Astrocyte of the spinal cord (primary cell): ENCODE data around the gene ST8SIA3.

Experiments
- DNase-seq: peaks from one replicate; pipeline ENCODE4 v3.0.0; 2011; ENCODE audit warnings: low read depth, low spot score
- H3K4me3 ChIP-seq: 2 replicates; pipeline ENCODE4 v1.5.1; 2011; ENCODE audit warnings: low read depth, mild to moderate bottlenecking, low read length, moderate library complexity
- in situ Hi-C: cut with HindIII; loops from 2 replicates; pipeline ENCODE4 v1.10.0; 2017; ENCODE audit warnings: low sequenced_read_pairs
- TF ChIP-seq, protein P1 (sequence below): IDR thresholded peaks from 2 replicates; pipeline ENCODE4 v1.5.1; 2012; ENCODE audit warnings: low read depth, mild to moderate bottlenecking, low read length, inconsistent platforms

The ST8SIA3 gene

DNA sequence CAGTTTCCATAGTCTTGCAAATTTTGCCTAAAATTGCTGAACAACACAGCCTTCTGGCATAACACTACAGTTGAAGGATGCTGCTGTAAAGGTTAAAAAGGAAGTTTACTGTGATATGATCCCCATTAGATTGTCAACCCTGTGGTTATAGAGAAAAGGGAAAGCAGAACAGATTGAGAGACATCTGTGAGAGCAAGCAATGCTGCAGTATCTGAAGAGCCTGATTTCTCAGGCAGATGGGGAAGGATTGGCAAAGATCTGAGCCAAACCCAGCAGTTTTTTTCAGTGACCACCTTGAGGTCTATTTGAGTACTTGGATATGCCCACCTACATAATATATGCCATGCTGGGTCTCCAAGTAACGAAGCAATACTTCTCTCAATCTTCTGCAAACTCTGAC is 8.5 kb upstream of the ST8SIA3 start:
- no peak for DNase-seq
- H3K4me3 ChIP-seq: no peak overlapping the region
- in situ Hi-C loops: no loop called here
- TF ChIP-seq, protein P1, sequence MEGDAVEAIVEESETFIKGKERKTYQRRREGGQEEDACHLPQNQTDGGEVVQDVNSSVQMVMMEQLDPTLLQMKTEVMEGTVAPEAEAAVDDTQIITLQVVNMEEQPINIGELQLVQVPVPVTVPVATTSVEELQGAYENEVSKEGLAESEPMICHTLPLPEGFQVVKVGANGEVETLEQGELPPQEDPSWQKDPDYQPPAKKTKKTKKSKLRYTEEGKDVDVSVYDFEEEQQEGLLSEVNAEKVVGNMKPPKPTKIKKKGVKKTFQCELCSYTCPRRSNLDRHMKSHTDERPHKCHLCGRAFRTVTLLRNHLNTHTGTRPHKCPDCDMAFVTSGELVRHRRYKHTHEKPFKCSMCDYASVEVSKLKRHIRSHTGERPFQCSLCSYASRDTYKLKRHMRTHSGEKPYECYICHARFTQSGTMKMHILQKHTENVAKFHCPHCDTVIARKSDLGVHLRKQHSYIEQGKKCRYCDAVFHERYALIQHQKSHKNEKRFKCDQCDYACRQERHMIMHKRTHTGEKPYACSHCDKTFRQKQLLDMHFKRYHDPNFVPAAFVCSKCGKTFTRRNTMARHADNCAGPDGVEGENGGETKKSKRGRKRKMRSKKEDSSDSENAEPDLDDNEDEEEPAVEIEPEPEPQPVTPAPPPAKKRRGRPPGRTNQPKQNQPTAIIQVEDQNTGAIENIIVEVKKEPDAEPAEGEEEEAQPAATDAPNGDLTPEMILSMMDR: no peak

DNA sequence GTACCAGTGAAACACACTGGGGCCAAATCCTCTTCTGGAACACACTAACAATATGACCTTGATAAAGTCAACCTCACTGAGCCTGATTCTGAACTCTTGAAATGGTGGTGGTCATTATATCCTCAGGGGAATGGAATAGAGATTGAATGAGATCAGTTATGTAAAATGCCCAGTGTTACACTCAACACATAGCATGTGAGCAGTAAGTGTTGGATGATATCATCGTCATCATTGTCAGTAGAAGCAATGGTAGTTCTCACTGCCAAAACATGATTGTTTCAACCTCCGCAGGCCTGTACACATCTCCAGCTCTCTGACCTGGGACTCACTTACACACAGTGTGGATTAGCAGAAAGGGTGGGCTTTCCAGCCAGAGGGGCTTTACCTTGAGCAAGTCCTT is 5.5 kb upstream of the ST8SIA3 start:
- in situ Hi-C loops: no loop called here
- no peak for DNase-seq
- H3K4me3 ChIP-seq: no peak overlapping the region
- TF ChIP-seq, protein P1: no peak

DNA sequence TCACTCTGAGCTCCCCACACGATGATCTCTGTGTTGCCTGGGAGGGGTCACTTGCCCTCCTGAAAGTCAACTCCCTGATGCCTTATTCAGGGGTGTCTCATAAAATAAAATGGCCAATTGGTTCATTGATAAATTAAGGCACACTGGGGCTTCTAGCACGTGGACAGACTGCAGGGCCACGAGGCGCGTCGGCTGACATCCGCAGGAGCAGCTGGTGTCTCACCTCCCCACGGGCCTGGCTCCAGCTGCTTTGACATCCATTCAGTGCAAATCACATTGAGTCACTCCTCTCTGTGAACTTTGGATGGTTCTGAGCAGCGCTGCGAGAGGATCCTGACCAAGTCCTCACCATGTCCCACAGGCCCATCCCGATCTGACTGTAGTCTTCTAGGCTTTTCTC is 4.6 kb upstream of the ST8SIA3 start:
- in situ Hi-C loops: no loop called here
- TF ChIP-seq, protein P1: no peak
- H3K4me3 ChIP-seq: no peak overlapping the region
- no peak for DNase-seq

DNA sequence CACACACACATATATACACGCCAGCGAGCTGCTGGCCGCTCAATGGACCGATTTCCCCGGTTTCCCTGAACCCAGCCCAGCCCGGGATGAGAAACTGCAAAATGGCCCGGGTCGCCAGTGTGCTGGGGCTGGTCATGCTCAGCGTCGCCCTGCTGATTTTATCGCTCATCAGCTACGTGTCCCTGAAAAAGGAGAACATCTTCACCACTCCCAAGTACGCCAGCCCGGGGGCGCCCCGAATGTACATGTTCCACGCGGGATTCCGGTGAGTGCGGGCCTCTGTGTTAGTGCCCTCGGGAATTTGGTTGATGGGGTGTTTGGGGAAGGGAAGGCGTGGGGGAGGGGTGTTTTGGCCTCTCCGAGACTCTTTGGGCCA is 392 bp downstream of the ST8SIA3 start:
- TF ChIP-seq, protein P1: no peak
- DNase-seq: no peak
- in situ Hi-C loops: no loop called here
- H3K4me3 ChIP-seq: no peak overlapping the region

DNA sequence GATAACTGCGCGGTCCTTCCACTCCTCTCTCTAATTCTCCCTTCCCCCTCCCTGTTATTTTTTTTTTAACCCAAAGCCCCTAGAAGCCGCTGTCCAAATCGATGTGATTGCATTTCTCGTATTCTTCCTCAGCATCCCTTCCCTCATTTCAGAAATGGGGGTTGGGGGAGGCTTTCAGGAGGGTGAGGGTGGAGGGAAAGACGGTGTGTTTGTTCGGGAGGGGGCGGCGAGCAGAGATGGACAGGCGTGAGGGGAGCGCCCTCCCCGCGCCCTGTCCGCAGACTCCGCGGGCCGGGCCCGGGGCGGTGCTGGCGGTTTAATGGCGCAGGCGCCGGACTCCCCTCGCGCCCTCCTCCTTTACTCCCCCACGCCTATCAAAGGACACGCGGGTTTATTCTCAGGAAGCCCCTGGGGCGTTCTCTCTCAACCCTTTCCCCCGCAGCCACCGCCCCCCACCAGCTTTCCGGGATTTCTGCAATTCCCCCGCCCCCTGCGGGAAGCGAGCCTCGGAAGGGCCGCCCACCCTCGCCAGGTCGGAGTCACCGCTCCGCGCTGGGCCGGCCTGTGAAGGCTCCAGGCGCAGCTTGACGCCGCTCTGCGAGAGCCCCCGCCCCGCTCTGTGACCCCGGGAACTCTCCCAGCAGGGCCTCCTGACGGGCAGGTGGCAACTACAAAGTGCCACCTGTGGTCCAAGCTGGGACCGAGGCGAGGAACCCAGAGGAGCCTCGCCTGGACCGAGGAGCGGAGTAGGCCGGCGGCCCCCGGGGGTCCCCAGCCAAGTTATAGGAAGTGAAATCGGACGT is 981 bp downstream of the ST8SIA3 start:
- H3K4me3 ChIP-seq: no peak overlapping the region
- DNase-seq: no peak
- in situ Hi-C loops: no loop called here
- TF ChIP-seq, protein P1: no peak

DNA sequence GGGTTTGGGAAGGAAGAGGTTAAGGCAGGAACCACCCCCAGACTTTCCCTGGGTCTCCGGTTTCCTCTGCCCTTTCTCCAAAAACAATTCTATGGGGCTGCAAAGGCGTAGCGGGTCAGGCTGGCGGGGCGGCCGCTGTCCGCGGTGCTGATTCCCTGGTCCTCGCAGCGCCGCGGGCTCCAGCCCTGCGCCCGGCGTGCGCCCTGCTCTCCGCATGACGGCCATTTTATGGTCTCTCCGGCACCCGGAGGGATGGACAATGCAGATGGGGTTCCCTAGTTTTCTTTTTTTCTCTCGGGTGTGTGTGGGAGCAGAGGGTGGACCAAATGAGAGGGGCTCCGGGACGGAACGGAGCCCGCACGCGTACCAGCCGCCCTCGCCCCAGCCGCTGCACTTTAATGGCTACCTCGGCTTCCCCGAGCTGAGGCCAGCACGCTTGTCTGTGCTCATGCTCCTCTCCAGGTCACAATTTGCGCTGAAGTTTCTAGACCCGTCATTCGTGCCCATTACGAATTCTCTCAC is 1.6 kb downstream of the ST8SIA3 start:
- DNase-seq: peak; percentile 22
- no peak overlapping the region for H3K4me3 ChIP-seq
- TF ChIP-seq, protein P1: no peak
- in situ Hi-C loops: no loop called here
